Osteoblast (primary cell): ENCODE measurements around the gene CYRIA. TPM values are rescaled to one million over a fixed set of nuclear protein-coding genes. Genes with fewer than 3 reads are reported as not detected.

Experiments
- DNase-seq: peaks from one replicate; pipeline ENCODE4 v3.0.0; 2011; ENCODE audit warnings: low spot score, mixed read lengths; ENCODE audit not compliant: insufficient read length; ENCODE audit errors: missing footprints
- H2AFZ ChIP-seq: 2 replicates; pipeline ENCODE4 v1.6.0; 2011; ENCODE audit warnings: mild to moderate bottlenecking, low read length
- H3K27ac ChIP-seq: 2 replicates; pipeline ENCODE4 v1.5.1; 2011; ENCODE audit warnings: mild to moderate bottlenecking, low read depth, low read length, moderate library complexity
- H3K27me3 ChIP-seq: 2 replicates; pipeline ENCODE4 v1.6.0; 2012; ENCODE audit warnings: mild to moderate bottlenecking, control low read depth, inconsistent platforms, low read length, moderate library complexity; ENCODE audit not compliant: insufficient read depth
- H3K36me3 ChIP-seq: 2 replicates; pipeline ENCODE4 v1.5.1; 2011; ENCODE audit warnings: mild to moderate bottlenecking, low read length, control low read depth, moderate library complexity; ENCODE audit not compliant: insufficient read depth
- H3K4me1 ChIP-seq: 2 replicates; pipeline ENCODE4 v1.5.1; 2011; ENCODE audit warnings: mild to moderate bottlenecking, low read length, control low read depth, moderate library complexity; ENCODE audit not compliant: insufficient read depth
- H3K4me2 ChIP-seq: 2 replicates; pipeline ENCODE4 v1.6.0; 2011; ENCODE audit warnings: mild to moderate bottlenecking, low read length; ENCODE audit not compliant: insufficient read depth
- H3K4me3 ChIP-seq: fragments of 200-600 bp; sonication (generic); 3 replicates; pipeline ENCODE4 v1.5.1; 2012; ENCODE audit warnings: mild to moderate bottlenecking, low read length, inconsistent platforms; ENCODE audit not compliant: insufficient read depth
- H3K79me2 ChIP-seq: 2 replicates; pipeline ENCODE4 v1.6.0; 2012; ENCODE audit warnings: mild to moderate bottlenecking, low read length, control low read depth, inconsistent platforms; ENCODE audit not compliant: insufficient read depth
- H3K9me3 ChIP-seq: 2 replicates; pipeline ENCODE4 v1.5.1; 2011; ENCODE audit warnings: low read depth, low read length, control low read depth
- H4K20me1 ChIP-seq: 2 replicates; pipeline ENCODE4 v1.6.0; 2012; ENCODE audit warnings: mild to moderate bottlenecking, low read length, control low read depth; ENCODE audit not compliant: insufficient read depth
- CTCF ChIP-seq: IDR thresholded peaks from 2 replicates; pipeline ENCODE4 v1.5.1; 2011; ENCODE audit warnings: mild to moderate bottlenecking, low read depth, low read length, moderate library complexity; ENCODE audit errors: extremely low read depth
- total RNA-seq: library from RNA; depleted of rRNA; stranded (reverse); fragments of >200 nt; gene quantifications from 2 replicates; pipeline ENCODE4 v1.2.3, GENCODE V29; 2012

CYRIA gene
- total RNA-seq, 1 donor: 2.2 TPM

- Histone ChIP-seq H2AFZ (peak overlapping the region; percentile 17), H3K27ac (peak overlapping the region; percentile 36), H3K4me2 (no peak overlapping the region), H3K9me3 (no peaks in the 10 kb centered on the region), H3K79me2 (no peaks in the 10 kb centered on the region), H3K4me1 (peaks cover 16% of the 10 kb centered on the region), H4K20me1 (no peaks in the 10 kb centered on the region), H3K4me3 (no peak overlapping the region), H3K27me3 (peaks cover 2% of the 10 kb centered on the region), H3K36me3 (no peaks in the 10 kb centered on the region)
- no peak for TF ChIP-seq CTCF
- DNase-seq: peak; percentile 50
These were observed 39.1 kb downstream of the CYRIA start for GRCh38 chr2:16626497-16626896.

GRCh38 chr2:16625759-16626158, 39.9 kb downstream of the CYRIA start:
- no peak overlapping the region for H2AFZ ChIP-seq
- peaks cover 16% of the 10 kb centered on the region for H3K4me1 ChIP-seq
- no peak for TF ChIP-seq CTCF
- H3K4me3 ChIP-seq: no peak overlapping the region
- H3K79me2 ChIP-seq: no peaks in the 10 kb centered on the region
- no peaks in the 10 kb centered on the region for H3K9me3 ChIP-seq
- H3K4me2 ChIP-seq: no peak overlapping the region
- no peak overlapping the region for H3K27ac ChIP-seq
- no peaks in the 10 kb centered on the region for H3K36me3 ChIP-seq
- H3K27me3 ChIP-seq: peaks cover 2% of the 10 kb centered on the region
- no peaks in the 10 kb centered on the region for H4K20me1 ChIP-seq
- DNase-seq: no peak

GRCh38 chr2:16625201-16625729, 40.4 kb downstream of the CYRIA start:
- Histone ChIP-seq H3K9me3 (no peaks in the 10 kb centered on the region), H3K27me3 (peaks cover under 1% of the 10 kb centered on the region), H3K4me1 (peaks cover 16% of the 10 kb centered on the region), H3K79me2 (no peaks in the 10 kb centered on the region), H2AFZ (no peak overlapping the region), H3K27ac (no peak overlapping the region), H4K20me1 (no peaks in the 10 kb centered on the region), H3K4me2 (no peak overlapping the region), H3K36me3 (no peaks in the 10 kb centered on the region), H3K4me3 (no peak overlapping the region)
- no peak for DNase-seq
- no peak for TF ChIP-seq CTCF

GRCh38 chr2:16624436-16624780, 41.2 kb downstream of the CYRIA start:
- Histone ChIP-seq H3K27ac (no peak overlapping the region), H3K4me3 (no peak overlapping the region), H3K36me3 (no peaks in the 10 kb centered on the region), H2AFZ (no peak overlapping the region), H3K27me3 (no peaks in the 10 kb centered on the region), H3K4me1 (peaks cover 16% of the 10 kb centered on the region), H3K79me2 (no peaks in the 10 kb centered on the region), H3K9me3 (no peaks in the 10 kb centered on the region), H4K20me1 (no peaks in the 10 kb centered on the region), H3K4me2 (no peak overlapping the region)
- DNase-seq: no peak
- TF ChIP-seq CTCF: no peak
